ENCODE data around the gene GPATCH1.

DNA sequence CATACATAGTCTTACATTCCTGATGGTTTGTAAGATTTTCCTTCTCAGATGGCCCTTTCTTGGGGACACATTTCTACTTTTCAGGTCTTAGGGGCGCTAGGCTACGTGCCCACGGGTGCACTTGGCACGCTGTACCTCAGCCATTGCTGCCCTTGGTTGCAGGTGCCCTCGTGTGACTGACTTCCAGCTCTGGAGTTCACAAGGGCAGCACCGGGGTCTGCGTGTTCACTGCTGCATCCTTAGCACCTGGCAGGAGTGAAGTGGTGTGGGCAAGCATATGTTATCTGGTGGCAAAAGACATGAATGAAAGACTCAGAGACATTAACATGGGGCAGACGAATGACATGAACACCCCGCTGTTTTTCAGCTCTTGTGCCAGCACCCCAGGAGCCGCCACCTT, 37.7 kb downstream of the GPATCH1 start:
- TF ChIP-seq FOXK2 (IDR thresholded peaks at IDR 0.05) (no peak), SP1 (IDR thresholded peaks at IDR 0.05) (no peak), ZNF384 (IDR thresholded peaks at IDR 0.05) (no peak), FOXM1 (IDR thresholded peaks at IDR 0.05; ENCODE audit: borderline replicate concordance) (no peak), ELF4 (IDR thresholded peaks at IDR 0.05) (no peak), NFRKB (IDR thresholded peaks at IDR 0.05) (no peak), ARNT (IDR thresholded peaks at IDR 0.05) (no peak), CTBP1 (IDR thresholded peaks at IDR 0.05; ENCODE audit: borderline replicate concordance) (no peak), SUZ12 (IDR thresholded peaks at IDR 0.05) (no peak), HDGF (IDR thresholded peaks at IDR 0.05; ENCODE audit: borderline replicate concordance) (no peak), LEF1 (IDR thresholded peaks at IDR 0.05; ENCODE audit: borderline replicate concordance) (no peak), FOXA1 (IDR thresholded peaks at IDR 0.05) (no peak), BHLHE40 (IDR thresholded peaks at IDR 0.05; ENCODE audit: borderline replicate concordance) (no peak)
